ENCODE data around the gene NOTCH3. TPM values are rescaled to one million over a fixed set of nuclear protein-coding genes. Genes with fewer than 3 reads are reported as not detected.

NOTCH3 gene
- total and polyA plus RNA-seq, 2 of the 8 experiments (the other 6 are each of a cell fraction or from before 2014, with no cell fraction given) = 37.5 to 107 TPM

GRCh38 chr19:15188851-15189250 is 11.9 kb downstream of the NOTCH3 start:
- no peak overlapping the region for H3K4me3 ChIP-seq (ENCODE audit: extremely low read depth in 1 of 4, insufficient read depth in 2 of 4, low read depth in 3 of 4, low read length in 4 of 4)
- H3K27me3 ChIP-seq (replicated peaks in 1 of 4; ENCODE audit: control insufficient read depth in 3 of 4, extremely low read depth in 1 of 4, insufficient read depth in 3 of 4, low read length in 3 of 4) = no peaks in the 10 kb centered on the region
- H3K4me1 ChIP-seq (replicated peaks in 1 of 4; ENCODE audit: control insufficient read depth in 3 of 4, insufficient read depth in 4 of 4, low read length in 3 of 4) = no peaks in the 10 kb centered on the region
- peaks cover 9 to 33% of the 10 kb centered on the region in 2 experiments for H4K20me1 ChIP-seq (replicated peaks in 1 of 2; ENCODE audit: control insufficient read depth in 1 of 2, insufficient read depth in 2 of 2, low read length in 2 of 2)
- no peak overlapping the region for H2BK12ac ChIP-seq (ENCODE audit: low read depth, low read length)
- no peaks in the 10 kb centered on the region; the same call in 1 of the 2 replicates for H3K79me1 ChIP-seq (ENCODE audit: low read depth, low read length)
- no peak overlapping the region for H3K9ac ChIP-seq (replicated peaks in 1 of 4; ENCODE audit: extremely low read depth in 1 of 4, low read depth in 3 of 4, low read length in 3 of 4)
- H2BK20ac ChIP-seq (ENCODE audit: low read length) = no peak overlapping the region
- H3K36me3 ChIP-seq (ENCODE audit: control insufficient read depth in 2 of 4, insufficient read depth in 4 of 4, low read length in 3 of 4) = peaks cover 19 to 80% (median 58%) of the 10 kb centered on the region in 4 experiments
- ChIA-PET POLR2A (ENCODE audit: partially characterized antibody) (interaction anchor here (1.0 to 2.1 kb wide), 2 partner anchors 10 to 44 kb away, joined by 3 to 5 read pairs; partner anchors contain the start of gene EPHX3), CTCF (ENCODE audit: partially characterized antibody) (interaction anchor here (1.4 to 3.3 kb wide), 3 partner anchors 10 to 61 kb away, joined by 3 to 17 read pairs (median 17); no protein-coding TSS in a partner anchor)
- H3K14ac ChIP-seq (ENCODE audit: insufficient read length) = no peak overlapping the region
- WGBS, 2 experiments (ENCODE audit: extremely low coverage in 1 of 2, insufficient coverage in 1 of 2, insufficient read length in 1 of 2, insufficient replicate concordance in 2 of 2, low coverage in 1 of 2, low lambda C conversion rate in 2 of 2, missing lambda C conversion rate in 1 of 2) = 98% methylated on average over 15 of the region's 24 CpGs; no CpG with 5 or more reads in 1 of the 2 experiments
- no peaks in the 10 kb centered on the region for H3K23me2 ChIP-seq (ENCODE audit: low read depth, low read length)
- H2AFZ ChIP-seq (ENCODE audit: low read length) = no peak overlapping the region
- no peak overlapping the region for H3K18ac ChIP-seq (ENCODE audit: extremely low read depth, low read length)
- H3K56ac ChIP-seq (replicated peaks; ENCODE audit: insufficient read length, low read depth, low read length) = no peak overlapping the region
- no peak for DNase-seq (ENCODE audit: low read depth in 1 of 2, low spot score in 2 of 2)
- no peak for FAIRE-seq
- H2BK120ac ChIP-seq (replicated peaks; ENCODE audit: low read depth, low read length) = no peak overlapping the region
- no peak overlapping the region for H3K4me2 ChIP-seq (ENCODE audit: insufficient read depth in 1 of 2, low read depth in 2 of 2, low read length in 2 of 2)
- H2AK5ac ChIP-seq (ENCODE audit: low read depth, low read length) = no peak overlapping the region
- H2BK5ac ChIP-seq (ENCODE audit: low read depth, low read length) = no peak overlapping the region
- no peaks in the 10 kb centered on the region for H3K9me3 ChIP-seq (ENCODE audit: insufficient read depth in 2 of 2, low read depth in 1 of 2, low read length in 1 of 2)
- H2BK15ac ChIP-seq (ENCODE audit: low read length) = no peak overlapping the region
- no peak overlapping the region for H3K27ac ChIP-seq (ENCODE audit: low read depth, low read length)
- H3K23ac ChIP-seq (ENCODE audit: insufficient read length) = no peak overlapping the region
- peaks cover 0 to 15% of the 10 kb centered on the region in 2 experiments; a peak in 2 of 4 replicates for H3K79me2 ChIP-seq (ENCODE audit: control insufficient read depth in 1 of 2, insufficient read depth in 2 of 2, low read length in 2 of 2)
- no peak overlapping the region for H4K5ac ChIP-seq (ENCODE audit: insufficient read length, low read depth, low read length)
- no peak overlapping the region for H3K4ac ChIP-seq (replicated peaks; ENCODE audit: insufficient read length, low read depth, low read length)
- no peak overlapping the region for H4K91ac ChIP-seq (replicated peaks; ENCODE audit: insufficient read length, low read length)
- peak overlapping the region; percentile 57; the same call in 1 of the 2 replicates for H4K8ac ChIP-seq (ENCODE audit: extremely low read depth, insufficient read depth, low read length)
- TF ChIP-seq KDM5A (IDR thresholded peaks at IDR 0.05; ENCODE audit: low read length) (no peak), USF2 (IDR thresholded peaks at IDR 0.05; ENCODE audit: low read length) (no peak), TEAD4 (IDR thresholded peaks at IDR 0.05; ENCODE audit: low read depth, low read length) (no peak), MAFK (IDR thresholded peaks at IDR 0.05; ENCODE audit: low read depth, low read length) (no peak), JUND (IDR thresholded peaks at IDR 0.05; ENCODE audit: low read length) (no peak), SIX5 (IDR thresholded peaks at IDR 0.05; ENCODE audit: low read depth, low read length) (no peak), HDAC6 (IDR thresholded peaks at IDR 0.05; ENCODE audit: low read depth, low read length) (no peak)
- TF ChIP-seq, protein P1, sequence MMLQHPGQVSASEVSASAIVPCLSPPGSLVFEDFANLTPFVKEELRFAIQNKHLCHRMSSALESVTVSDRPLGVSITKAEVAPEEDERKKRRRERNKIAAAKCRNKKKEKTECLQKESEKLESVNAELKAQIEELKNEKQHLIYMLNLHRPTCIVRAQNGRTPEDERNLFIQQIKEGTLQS (IDR thresholded peaks at IDR 0.05; ENCODE audit: insufficient read depth, low read depth, low read length) = no peak
- TF ChIP-seq, protein P2, sequence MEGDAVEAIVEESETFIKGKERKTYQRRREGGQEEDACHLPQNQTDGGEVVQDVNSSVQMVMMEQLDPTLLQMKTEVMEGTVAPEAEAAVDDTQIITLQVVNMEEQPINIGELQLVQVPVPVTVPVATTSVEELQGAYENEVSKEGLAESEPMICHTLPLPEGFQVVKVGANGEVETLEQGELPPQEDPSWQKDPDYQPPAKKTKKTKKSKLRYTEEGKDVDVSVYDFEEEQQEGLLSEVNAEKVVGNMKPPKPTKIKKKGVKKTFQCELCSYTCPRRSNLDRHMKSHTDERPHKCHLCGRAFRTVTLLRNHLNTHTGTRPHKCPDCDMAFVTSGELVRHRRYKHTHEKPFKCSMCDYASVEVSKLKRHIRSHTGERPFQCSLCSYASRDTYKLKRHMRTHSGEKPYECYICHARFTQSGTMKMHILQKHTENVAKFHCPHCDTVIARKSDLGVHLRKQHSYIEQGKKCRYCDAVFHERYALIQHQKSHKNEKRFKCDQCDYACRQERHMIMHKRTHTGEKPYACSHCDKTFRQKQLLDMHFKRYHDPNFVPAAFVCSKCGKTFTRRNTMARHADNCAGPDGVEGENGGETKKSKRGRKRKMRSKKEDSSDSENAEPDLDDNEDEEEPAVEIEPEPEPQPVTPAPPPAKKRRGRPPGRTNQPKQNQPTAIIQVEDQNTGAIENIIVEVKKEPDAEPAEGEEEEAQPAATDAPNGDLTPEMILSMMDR (IDR thresholded peaks at IDR 0.05; ENCODE audit: control extremely low read depth in 1 of 3, insufficient read depth in 1 of 3, low read depth in 1 of 3, low read length in 3 of 3) = no peak

All from H1 (cell line).